Progenitor cell of endocrine pancreas (in vitro differentiated cells): ENCODE measurements around the gene SPATA25. TPM values are rescaled to one million over a fixed set of nuclear protein-coding genes. Genes with fewer than 3 reads are reported as not detected.

Source experiments
- DNase-seq: peaks from one replicate; pipeline ENCODE4 v3.0.0; 2021; ENCODE audit warnings: low spot score; ENCODE audit not compliant: unreplicated experiment
- H3K27ac Mint-ChIP-seq: 2 replicates; pipeline ENCODE4 v1.8.0; 2021; ENCODE audit warnings: mild to moderate bottlenecking, moderate library complexity, mixed read lengths
- H3K27me3 Mint-ChIP-seq: 2 replicates; pipeline ENCODE4 v1.8.0; 2021; ENCODE audit warnings: mixed read lengths
- H3K36me3 Mint-ChIP-seq: 2 replicates; pipeline ENCODE4 v1.8.0; 2022; ENCODE audit warnings: mixed read lengths; ENCODE audit not compliant: insufficient read depth
- H3K4me1 Mint-ChIP-seq: 2 replicates; pipeline ENCODE4 v1.8.0; 2021; ENCODE audit warnings: low read depth, mixed read lengths
- H3K4me3 Mint-ChIP-seq: 2 replicates; pipeline ENCODE4 v1.8.0; 2021; ENCODE audit warnings: low read depth, mild to moderate bottlenecking, moderate library complexity, mixed read lengths
- H3K9me3 Mint-ChIP-seq: 2 replicates; pipeline ENCODE4 v1.8.0; 2021; ENCODE audit warnings: low read depth, mixed read lengths
- total RNA-seq: library from RNA; stranded (reverse); gene quantifications from 2 replicates; pipeline ENCODE4 v1.2.1, GENCODE V29; 2021
- TF ChIP-seq, protein P1 (sequence below): fragments of 200-600 bp; sonication (generic); IDR thresholded peaks from one replicate; pipeline ENCODE4 v1.5.0; 2021; ENCODE audit warnings: antibody characterized with exemption, mild to moderate bottlenecking; ENCODE audit not compliant: unreplicated experiment

The SPATA25 gene
- total RNA-seq, 1 donor from 2014 or later: 3.6 TPM

DNA sequence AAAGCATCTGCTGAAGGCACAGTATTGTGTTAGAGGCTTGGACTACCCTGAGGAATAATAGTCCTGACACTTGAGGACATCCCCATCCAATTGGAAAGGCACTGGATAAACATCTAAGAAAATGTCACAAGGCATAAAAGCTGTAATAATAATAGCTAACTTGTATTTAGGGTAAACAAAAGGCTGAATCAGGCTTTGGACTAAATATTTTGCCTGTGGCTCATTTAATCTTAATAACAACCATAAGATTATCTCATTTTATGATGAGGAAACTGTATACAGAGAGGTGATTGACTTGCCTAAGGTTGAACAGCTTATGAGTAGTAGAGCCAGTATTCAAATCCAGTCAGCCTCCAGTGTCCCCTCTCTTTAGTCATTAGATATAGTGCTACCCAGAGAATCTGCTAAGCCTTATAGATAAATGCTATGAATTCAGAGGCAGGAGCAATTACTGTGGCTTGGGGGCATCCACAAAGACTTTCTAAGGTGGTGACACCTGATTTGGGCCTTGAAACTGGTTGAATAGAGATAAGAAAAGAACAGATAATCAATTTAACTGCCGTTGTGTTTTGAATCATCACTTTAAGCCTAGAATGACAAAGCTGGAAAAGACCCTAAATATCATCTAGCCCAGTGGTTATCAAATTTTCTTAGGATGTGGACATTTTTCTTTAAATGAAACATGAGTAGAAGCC is 13.9 kb downstream of the SPATA25 start:
- Mint-ChIP-seq H3K27me3 (no peaks in the 10 kb centered on the region), H3K4me1 (no peaks in the 10 kb centered on the region), H3K9me3 (no peaks in the 10 kb centered on the region), H3K36me3 (no peaks in the 10 kb centered on the region), H3K4me3 (no peak overlapping the region), H3K27ac (no peak overlapping the region)
- TF ChIP-seq, protein P1, sequence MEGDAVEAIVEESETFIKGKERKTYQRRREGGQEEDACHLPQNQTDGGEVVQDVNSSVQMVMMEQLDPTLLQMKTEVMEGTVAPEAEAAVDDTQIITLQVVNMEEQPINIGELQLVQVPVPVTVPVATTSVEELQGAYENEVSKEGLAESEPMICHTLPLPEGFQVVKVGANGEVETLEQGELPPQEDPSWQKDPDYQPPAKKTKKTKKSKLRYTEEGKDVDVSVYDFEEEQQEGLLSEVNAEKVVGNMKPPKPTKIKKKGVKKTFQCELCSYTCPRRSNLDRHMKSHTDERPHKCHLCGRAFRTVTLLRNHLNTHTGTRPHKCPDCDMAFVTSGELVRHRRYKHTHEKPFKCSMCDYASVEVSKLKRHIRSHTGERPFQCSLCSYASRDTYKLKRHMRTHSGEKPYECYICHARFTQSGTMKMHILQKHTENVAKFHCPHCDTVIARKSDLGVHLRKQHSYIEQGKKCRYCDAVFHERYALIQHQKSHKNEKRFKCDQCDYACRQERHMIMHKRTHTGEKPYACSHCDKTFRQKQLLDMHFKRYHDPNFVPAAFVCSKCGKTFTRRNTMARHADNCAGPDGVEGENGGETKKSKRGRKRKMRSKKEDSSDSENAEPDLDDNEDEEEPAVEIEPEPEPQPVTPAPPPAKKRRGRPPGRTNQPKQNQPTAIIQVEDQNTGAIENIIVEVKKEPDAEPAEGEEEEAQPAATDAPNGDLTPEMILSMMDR: no peak
- no peak for DNase-seq

DNA sequence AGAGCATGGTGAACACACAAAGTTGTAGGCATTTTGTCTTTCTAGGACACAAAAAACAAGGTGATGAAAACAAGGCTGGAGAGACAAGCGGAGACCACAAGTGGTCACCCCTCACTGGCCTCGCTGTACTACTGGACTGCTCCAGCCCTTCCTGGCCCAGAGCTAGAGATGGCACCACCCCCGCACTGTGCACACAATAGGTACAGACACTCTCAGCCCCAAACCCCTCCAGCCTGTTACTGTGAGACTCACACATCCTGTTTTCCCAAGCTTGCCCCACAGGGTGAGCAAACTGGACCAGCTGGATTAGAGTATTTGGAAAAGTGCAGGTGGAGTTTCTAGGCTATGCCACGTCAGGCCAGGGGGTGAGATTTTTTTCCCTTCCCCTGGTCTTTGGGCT is 14.8 kb downstream of the SPATA25 start:
- no peak for DNase-seq
- Mint-ChIP-seq H3K4me3 (no peak overlapping the region), H3K27me3 (no peaks in the 10 kb centered on the region), H3K4me1 (no peaks in the 10 kb centered on the region), H3K9me3 (no peaks in the 10 kb centered on the region), H3K27ac (no peak overlapping the region), H3K36me3 (no peaks in the 10 kb centered on the region)
- TF ChIP-seq, protein P1: no peak

DNA sequence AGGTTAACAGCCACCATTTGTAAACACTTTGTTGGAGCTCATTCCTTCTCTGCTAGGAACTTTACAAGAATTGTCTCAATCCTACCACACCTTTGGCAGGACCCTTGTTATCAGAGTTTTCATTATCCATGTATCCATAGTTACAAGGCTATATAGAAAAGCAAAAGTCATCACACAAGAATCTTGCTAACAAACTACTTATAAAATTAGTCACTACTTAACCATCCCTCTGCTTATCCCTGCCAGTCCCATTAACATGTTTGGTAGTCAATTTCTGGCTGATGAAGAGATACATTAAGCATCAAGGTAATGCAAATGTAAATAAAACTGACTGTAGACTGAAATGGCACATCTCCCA is 19.6 kb downstream of the SPATA25 start:
- H3K9me3 Mint-ChIP-seq: no peaks in the 10 kb centered on the region
- H3K36me3 Mint-ChIP-seq: peaks cover 1% of the 10 kb centered on the region
- H3K4me1 Mint-ChIP-seq: no peaks in the 10 kb centered on the region
- no peaks in the 10 kb centered on the region for H3K27me3 Mint-ChIP-seq
- no peak for DNase-seq
- H3K27ac Mint-ChIP-seq: no peak overlapping the region
- TF ChIP-seq, protein P1: no peak
- H3K4me3 Mint-ChIP-seq: no peak overlapping the region

DNA sequence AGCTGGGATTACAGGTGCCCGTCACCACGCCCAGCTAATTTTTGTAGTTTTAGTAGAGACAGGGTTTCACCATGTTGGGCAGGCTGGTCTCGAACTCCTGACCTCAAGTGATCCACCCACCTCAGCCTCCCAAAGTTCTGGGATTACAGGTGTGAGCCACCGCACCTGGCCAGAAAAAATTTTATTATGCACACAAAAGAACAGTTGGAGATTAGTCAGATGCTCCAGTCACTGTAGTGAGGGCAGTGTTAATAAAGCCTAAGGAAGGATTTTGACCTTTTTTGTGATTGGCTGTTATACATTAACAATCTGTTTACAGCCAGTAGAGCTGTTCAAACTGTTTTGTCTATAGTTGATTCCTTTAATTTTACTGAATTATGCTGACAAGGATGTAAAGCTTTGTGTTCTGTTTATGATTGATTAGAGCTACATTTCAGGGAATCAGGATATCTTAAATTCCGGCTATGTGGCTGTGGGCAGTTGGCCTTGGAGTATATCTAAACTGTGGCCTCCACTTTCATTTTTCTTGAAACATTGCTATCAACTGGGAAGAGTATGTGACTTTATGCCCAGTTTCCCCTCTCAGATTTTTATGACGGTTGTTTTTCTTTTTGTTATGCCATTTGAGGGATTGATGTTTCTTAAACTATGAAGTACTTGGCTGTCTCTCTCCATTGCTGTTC is 20.1 kb downstream of the SPATA25 start:
- Mint-ChIP-seq H3K36me3 (peaks cover 1% of the 10 kb centered on the region), H3K4me1 (no peaks in the 10 kb centered on the region), H3K4me3 (no peak overlapping the region), H3K27me3 (no peaks in the 10 kb centered on the region), H3K9me3 (no peaks in the 10 kb centered on the region), H3K27ac (peak overlapping the region; percentile 16)
- no peak for DNase-seq
- TF ChIP-seq, protein P1: no peak

- Mint-ChIP-seq H3K27ac (no peak overlapping the region), H3K27me3 (no peaks in the 10 kb centered on the region), H3K9me3 (no peaks in the 10 kb centered on the region), H3K36me3 (peaks cover 1% of the 10 kb centered on the region), H3K4me3 (no peak overlapping the region), H3K4me1 (no peaks in the 10 kb centered on the region)
- TF ChIP-seq, protein P1: no peak
- DNase-seq: no peak
Measured at GRCh38 chr20:45866454-45866853, 21.0 kb downstream of the SPATA25 start.
